B cell (primary cell): ENCODE results near the gene LRRC66. TPM values are rescaled to one million over a fixed set of nuclear protein-coding genes. Genes with fewer than 3 reads are reported as not detected.

ENCODE experiments used
- ATAC-seq: fragments of 200-7000 bp; cut with Tn5 transposase; one replicate; pipeline ENCODE4 v1.10.0; 2021; ENCODE audit warnings: low read depth, mild to moderate bottlenecking, moderate number of reproducible peaks, moderate library complexity
- CTCF ChIA-PET: fragments of 350-600 bp; sonication (Branson Sonifier 250); formaldehyde crosslinking; loops from one replicate; lab custom pipeline; 2021; ENCODE audit warnings: antibody characterized with exemption, inconsistent platforms; lab: Charles Lee
- POLR2A ChIA-PET: fragments of 350-600 bp; sonication (Branson Sonifier 250); formaldehyde crosslinking; loops from one replicate; lab custom pipeline; 2021; ENCODE audit warnings: antibody characterized with exemption; lab: Charles Lee
- DNase-seq: peaks from one replicate; pipeline ENCODE4 v3.0.0; 2013
- H2AFZ ChIP-seq: 2 replicates; pipeline ENCODE4 v1.6.1; 2012; ENCODE audit warnings: mild to moderate bottlenecking, low read depth, low read length; ENCODE audit not compliant: insufficient read depth, poor library complexity, severe bottlenecking
- H3K27ac ChIP-seq, 2 donors: 1 replicate in 1 of 2; 2 replicates in 1 of 2; pipeline ENCODE4 v1.5.1; 2012 to 2013; ENCODE audit warnings: low read length in 2 of 2, mild to moderate bottlenecking in 2 of 2, moderate library complexity in 1 of 2
- H3K27me3 ChIP-seq, 4 experiments: fragments of 200-600 bp in 1 of 4; sonication (generic) in 1 of 4; replicated peaks in 1 of 4; 1 replicate in 2 of 4; 2 replicates in 2 of 4; pipeline versions ENCODE4 v1.6.1 to v1.7.0; 2013 to 2016; ENCODE audit warnings: low read length in 3 of 4, mild to moderate bottlenecking in 2 of 4, mixed read lengths in 1 of 4, moderate library complexity in 1 of 4; ENCODE audit not compliant: insufficient read depth in 4 of 4, control insufficient read depth in 3 of 4; ENCODE audit errors: control extremely low read depth in 1 of 4
- H3K36me3 ChIP-seq, 2 experiments: replicated peaks in 1 of 2; 1 replicate in 1 of 2; 2 replicates in 1 of 2; pipeline versions ENCODE4 v1.6.1 to v1.7.1; 2013; ENCODE audit warnings: low read length in 1 of 2; ENCODE audit not compliant: insufficient read depth in 2 of 2, control insufficient read depth in 1 of 2; ENCODE audit errors: control extremely low read depth in 1 of 2, extremely low read depth in 1 of 2
- H3K4me1 ChIP-seq, 2 donors: fragments of 200-600 bp in 1 of 2; sonication (generic) in 1 of 2; 1 replicate in 1 of 2; 2 replicates in 1 of 2; pipeline versions ENCODE4 v1.5.1 to v1.6.1; 2013 to 2017; ENCODE audit warnings: low read length in 2 of 2; ENCODE audit not compliant: control insufficient read depth in 2 of 2, insufficient read depth in 2 of 2
- H3K4me2 ChIP-seq: replicated peaks from 2 replicates; pipeline ENCODE3; 2012; ENCODE audit warnings: mild to moderate bottlenecking, low read depth, low read length; ENCODE audit not compliant: poor library complexity, severe bottlenecking
- H3K4me3 ChIP-seq, 5 experiments: fragments of 200-600 bp in 1 of 5; sonication (generic) in 1 of 5; 1 replicate in 3 of 5; 2 replicates in 2 of 5; pipeline versions ENCODE4 v1.5.1 to v1.7.0; 2011 to 2016; ENCODE audit warnings: low read length in 4 of 5, mild to moderate bottlenecking in 4 of 5, low read depth in 2 of 5, control low read depth in 1 of 5, moderate library complexity in 1 of 5; ENCODE audit not compliant: insufficient read depth in 1 of 5; ENCODE audit errors: control extremely low read depth in 1 of 5, extremely low read depth in 1 of 5
- H3K79me2 ChIP-seq: fragments of 200-600 bp; sonication (generic); one replicate; pipeline ENCODE4 v1.6.0; 2016; ENCODE audit warnings: low read length; ENCODE audit not compliant: control insufficient read depth, insufficient read depth
- H3K9ac ChIP-seq: fragments of 200-600 bp; sonication (generic); 2 replicates; pipeline ENCODE4 v1.6.1; 2017; ENCODE audit warnings: mild to moderate bottlenecking, low read length, moderate library complexity
- H3K9me3 ChIP-seq, 3 donors: one replicate each; pipeline versions ENCODE4 v1.6.1 to v1.7.1; 2013; ENCODE audit warnings: low read length in 2 of 3; ENCODE audit not compliant: control insufficient read depth in 2 of 3, insufficient read depth in 1 of 3; ENCODE audit errors: control extremely low read depth in 1 of 3
- H4K20me1 ChIP-seq: 2 replicates; pipeline ENCODE4 v1.6.0; 2012; ENCODE audit warnings: mild to moderate bottlenecking, low read length; ENCODE audit not compliant: insufficient read depth, control insufficient read depth, poor library complexity, severe bottlenecking
- H3K27ac Mint-ChIP-seq: one replicate; pipeline ENCODE4 v1.8.0; 2021; ENCODE audit warnings: mixed read lengths
- H3K27me3 Mint-ChIP-seq: one replicate; pipeline ENCODE4 v1.8.0; 2021; ENCODE audit warnings: mixed read lengths
- H3K4me1 Mint-ChIP-seq: one replicate; pipeline ENCODE4 v1.8.0; 2021; ENCODE audit warnings: mixed read lengths
- H3K4me3 Mint-ChIP-seq: one replicate; pipeline ENCODE4 v1.8.0; 2021; ENCODE audit warnings: mixed read lengths
- H3K9me3 Mint-ChIP-seq: one replicate; pipeline ENCODE4 v1.8.0; 2022; ENCODE audit warnings: mixed read lengths; ENCODE audit not compliant: insufficient read depth
- CTCF ChIP-seq: fragments of 200-600 bp; IDR thresholded peaks from one replicate; pipeline ENCODE4 v1.8.0; 2022; ENCODE audit warnings: antibody characterized with exemption, mild to moderate bottlenecking
- EZH2 ChIP-seq: IDR thresholded peaks from 2 replicates; pipeline ENCODE4 v1.6.1; 2012; ENCODE audit warnings: borderline replicate concordance, low read depth, mild to moderate bottlenecking, moderate library complexity, low read length; ENCODE audit not compliant: insufficient read depth, poor library complexity, severe bottlenecking
- whole genome bisulfite sequencing: methylation state at CpG from one replicate; pipeline ENCODE4 v1.1.5; 2013; ENCODE audit warnings: missing lambda C conversion rate; ENCODE audit not compliant: insufficient coverage; 5-methylcytosine and 5-hydroxymethylcytosine counted together
- intact Hi-C: fragments of 100-400 bp; cut with micrococcal nuclease; formaldehyde crosslinking; loops from one replicate; pipeline ENCODE4 v1.10.0; 2022
- polyA plus RNA-seq: library from polyadenylated mRNA; depleted of rRNA; stranded (reverse); fragments of >200 nt; gene quantifications from 2 replicates; pipeline ENCODE4 v1.2.3, GENCODE V29; 2012
- total RNA-seq, 2 donors: library from RNA; stranded (reverse); fragments of 120-200 nt in 1 of 2; gene quantifications; 1 replicate in 1 of 2; 2 replicates in 1 of 2; pipeline versions ENCODE4 v1.2.3 to v1.2.4, GENCODE V29; 2013 to 2022

The LRRC66 gene
- total and polyA plus RNA-seq, 2 donors (not counting 1 experiment from before 2014, with no cell fraction given) = 0.37 to 0.44 TPM

- Histone ChIP-seq H3K27me3 (no peaks in the 10 kb centered on the region), H3K4me2 (no peak overlapping the region), H3K36me3 (no peaks in the 10 kb centered on the region), H3K79me2 (no peaks in the 10 kb centered on the region), H3K27ac (no peak overlapping the region), H3K4me1 (no peaks in the 10 kb centered on the region), H3K4me3 (no peak overlapping the region), H4K20me1 (no peaks in the 10 kb centered on the region), H3K9me3 (peaks cover 0 to 4% (median 0%) of the 10 kb centered on the region in 3 donors), H3K9ac (no peak overlapping the region), H2AFZ (no peak overlapping the region)
- ChIA-PET CTCF (no interaction called here), POLR2A (no interaction called here)
- 100% methylated on average over 2 of the region's 4 CpGs for WGBS
- no peak for TF ChIP-seq EZH2
- no peak for TF ChIP-seq CTCF
- ATAC-seq = no peak
- intact Hi-C loops = no loop called here
- Mint-ChIP-seq H3K27ac (no peak overlapping the region), H3K27me3 (no peaks in the 10 kb centered on the region), H3K9me3 (peaks cover 3% of the 10 kb centered on the region), H3K4me1 (no peaks in the 10 kb centered on the region), H3K4me3 (no peak overlapping the region)
- no peak for DNase-seq
These were observed 56.2 kb downstream of the LRRC66 start for GRCh38 chr4:51963841-51964517.

DNA sequence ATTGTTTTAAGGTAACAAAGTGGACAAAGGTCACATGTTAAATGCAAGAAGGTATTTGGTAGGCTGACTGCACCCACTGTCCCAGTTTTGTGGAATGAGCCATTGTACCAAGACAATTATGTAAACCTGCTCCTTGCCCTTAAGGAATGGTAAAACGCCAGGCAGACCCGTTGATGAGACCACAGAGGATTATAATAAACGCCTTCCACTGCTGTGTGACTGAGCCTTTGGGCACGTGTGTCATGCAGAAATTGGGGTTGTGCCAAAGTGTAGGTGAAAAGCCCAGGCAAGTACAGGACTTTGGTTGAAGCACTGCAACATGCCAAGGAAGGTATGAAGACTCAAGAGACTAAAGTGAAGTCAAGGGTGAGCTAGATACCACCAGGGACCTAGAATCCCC is 59.7 kb downstream of the LRRC66 start:
- H2AFZ ChIP-seq = no peak overlapping the region
- no peak overlapping the region for H3K27ac ChIP-seq
- peaks cover 0 to 2% (median 0%) of the 10 kb centered on the region in 4 experiments for H3K27me3 ChIP-seq
- H3K9me3 Mint-ChIP-seq = peaks cover 4% of the 10 kb centered on the region
- no peak overlapping the region for H3K4me2 ChIP-seq
- no peaks in the 10 kb centered on the region for H3K4me1 Mint-ChIP-seq
- 76% methylated on average over 4 of the region's 4 CpGs for WGBS
- H3K27me3 Mint-ChIP-seq = peaks cover 4% of the 10 kb centered on the region
- TF ChIP-seq CTCF (no peak), EZH2 (no peak)
- ChIA-PET CTCF (no interaction called here), POLR2A (no interaction called here)
- DNase-seq = no peak
- H3K9me3 ChIP-seq = peaks cover 0 to 5% (median 0%) of the 10 kb centered on the region in 3 donors
- intact Hi-C loops = no loop called here
- no peaks in the 10 kb centered on the region for H4K20me1 ChIP-seq
- no peak overlapping the region for H3K9ac ChIP-seq
- H3K36me3 ChIP-seq = no peaks in the 10 kb centered on the region
- no peaks in the 10 kb centered on the region for H3K4me1 ChIP-seq
- H3K4me3 Mint-ChIP-seq = no peak overlapping the region
- no peaks in the 10 kb centered on the region for H3K79me2 ChIP-seq
- H3K27ac Mint-ChIP-seq = no peak overlapping the region
- H3K4me3 ChIP-seq = no peak overlapping the region
- no peak for ATAC-seq
